GM18517 (cell line): ENCODE data around the gene GPATCH3.
"Not testable (repeated sequence)": the region's sequence is repeated elsewhere in the genome, so short reads cannot be mapped to it uniquely, and the experiment has no call there.

Experiments used
- ATAC-seq: cut with Tn5 transposase; IDR thresholded peaks from one replicate; pipeline ENCODE4 v1.9.1; 2021; ENCODE audit warnings: mild to moderate bottlenecking, moderate library complexity; ENCODE audit not compliant: unreplicated experiment

Gene GPATCH3

DNA sequence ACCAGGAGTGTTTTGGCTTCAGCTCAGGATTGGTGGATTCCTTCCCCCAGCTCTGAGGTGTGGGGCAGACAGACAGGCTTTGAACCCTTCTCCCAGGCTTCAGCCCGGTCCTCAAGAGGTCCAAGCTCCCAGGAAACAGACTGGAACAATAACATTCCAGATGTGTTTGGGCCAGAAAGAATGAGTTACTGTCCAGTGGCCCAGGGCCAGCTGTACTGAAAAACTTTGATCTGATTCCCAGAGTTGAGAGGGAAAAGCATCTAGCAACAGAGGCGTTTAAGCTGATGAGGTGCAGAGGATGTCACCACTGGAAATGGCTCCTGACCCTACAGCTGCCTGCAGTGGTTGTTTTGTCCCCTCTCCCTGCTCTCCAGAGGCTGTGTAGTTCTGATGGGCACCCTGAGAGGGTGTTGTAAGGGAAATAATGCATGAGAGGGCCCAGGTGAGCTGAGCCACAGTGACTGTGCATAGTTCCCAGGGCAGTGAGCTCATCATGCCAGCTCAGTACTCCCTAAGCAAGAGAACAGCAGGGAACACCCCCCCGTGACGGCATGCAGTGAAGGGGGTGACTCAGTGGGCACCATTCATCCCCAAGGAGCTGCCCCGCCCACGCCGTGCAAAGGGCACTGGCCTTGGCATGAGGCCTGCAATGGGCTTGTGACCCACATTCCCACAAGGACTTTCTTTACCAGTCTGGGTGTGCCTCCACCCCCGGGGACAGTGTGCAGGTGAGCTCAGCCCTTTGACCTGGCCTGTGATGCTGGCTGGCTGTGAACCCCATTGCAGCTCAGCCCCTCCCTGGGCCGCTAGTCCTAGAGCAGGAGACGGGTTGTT lies 51.1 kb downstream of the GPATCH3 start:
- no peak for ATAC-seq

DNA sequence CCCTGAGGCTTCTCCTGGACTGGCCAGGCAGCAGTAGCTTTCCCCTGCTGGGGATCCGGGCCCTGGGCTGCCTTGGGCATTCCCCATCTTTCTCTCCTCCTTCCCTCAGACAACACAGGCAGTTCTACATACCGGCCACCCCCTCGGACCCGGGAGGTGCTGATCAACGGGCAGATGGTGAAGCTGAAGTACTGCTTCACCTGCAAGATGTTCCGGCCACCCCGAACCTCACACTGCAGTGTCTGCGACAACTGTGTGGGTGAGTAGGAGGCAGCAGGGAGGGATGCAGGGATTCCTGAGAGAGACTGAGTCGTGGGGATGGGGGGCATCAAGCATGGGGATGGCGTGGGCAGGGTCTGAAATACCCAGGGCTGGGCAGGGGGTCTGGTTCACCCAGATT lies 51.8 kb downstream of the GPATCH3 start:
- ATAC-seq = no peak

DNA sequence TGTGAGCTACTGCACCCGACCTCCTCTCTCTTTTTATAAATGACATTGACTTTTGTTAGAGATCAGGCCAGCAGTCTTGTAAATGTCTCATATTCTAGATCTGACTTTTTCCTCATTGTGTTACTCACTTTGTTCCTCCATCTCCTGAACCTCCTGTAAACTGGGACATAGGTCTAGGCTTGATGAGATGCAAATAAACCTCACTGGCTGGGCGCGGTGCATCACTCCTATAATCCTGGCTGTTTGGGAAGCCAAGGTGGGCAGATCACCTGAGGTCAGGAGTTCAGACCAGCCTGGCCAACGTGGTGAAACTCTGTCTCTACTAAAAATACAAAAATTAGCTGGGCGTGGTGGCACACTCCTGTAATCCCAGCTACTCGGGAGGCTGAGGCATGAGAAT lies 52.4 kb downstream of the GPATCH3 start:
- ATAC-seq = not testable (repeated sequence)

DNA sequence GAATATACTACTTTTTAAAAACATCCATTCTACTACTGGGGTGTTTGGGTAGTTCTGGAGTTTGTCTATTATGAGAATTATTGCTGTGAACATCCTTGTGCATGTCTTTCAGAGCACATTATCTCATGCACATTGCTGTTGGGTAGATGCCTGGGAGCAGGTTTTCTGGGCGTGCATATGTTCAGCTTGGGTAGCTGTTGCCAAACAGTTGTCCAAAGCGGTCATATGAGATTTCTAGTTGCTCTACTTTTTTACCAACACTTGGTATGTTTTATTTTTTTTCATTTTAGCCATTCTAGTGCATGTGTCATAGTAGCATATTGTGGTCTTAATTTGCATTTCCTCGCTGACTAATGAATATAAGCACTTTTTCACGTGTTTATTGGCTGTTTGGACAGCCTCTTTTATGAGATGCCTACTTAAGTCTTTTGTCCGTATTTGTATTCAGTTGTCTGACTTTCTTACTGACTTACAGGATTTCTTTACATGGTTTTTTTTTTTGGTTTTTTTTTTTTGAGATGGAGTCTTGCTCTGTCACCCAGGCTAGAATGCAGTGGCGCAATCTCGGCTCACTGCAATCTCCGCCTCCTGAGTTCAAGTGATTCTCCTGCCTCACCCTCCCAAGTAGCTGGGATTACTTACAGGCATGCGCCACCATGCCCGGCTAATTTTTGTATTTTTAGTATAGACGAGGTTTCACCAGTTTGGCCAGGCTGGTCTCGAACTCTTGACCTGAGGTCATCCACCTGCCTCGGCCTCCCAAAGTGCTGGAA lies 55.7 kb downstream of the GPATCH3 start:
- no peak for ATAC-seq
